Measurements from ENCODE around the gene USP17L13. TPM values are rescaled to one million over a fixed set of nuclear protein-coding genes. Genes with fewer than 3 reads are reported as not detected.
"Not testable (repeated sequence)": the region's sequence is repeated elsewhere in the genome, so short reads cannot be mapped to it uniquely, and the experiment has no call there.

Gene USP17L13
- total and polyA plus RNA-seq, 2 donors (not counting 1 experiment from before 2014, with no cell fraction given) = not detected

DNA sequence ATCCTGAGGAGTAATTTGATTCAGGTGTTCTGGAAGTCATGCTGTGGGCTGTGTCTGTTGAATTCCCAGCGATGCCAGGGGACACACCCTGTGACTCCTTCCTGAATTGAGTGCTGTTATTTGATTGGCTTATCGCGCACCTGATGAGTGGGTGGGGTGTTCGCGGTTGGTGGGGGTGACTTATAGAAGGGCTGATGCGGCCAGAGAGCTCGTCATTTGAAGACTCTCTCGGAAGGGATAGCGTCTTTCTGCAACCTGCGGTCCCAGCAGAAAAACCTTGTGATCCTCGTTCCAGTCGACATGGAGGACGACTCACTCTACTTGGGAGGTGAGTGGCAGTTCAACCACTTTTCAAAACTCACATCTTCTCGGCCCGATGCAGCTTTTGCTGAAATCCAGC is 42.6 kb downstream of the USP17L13 start, which contains the start of gene USP17L22:
USP17L22 (plus strand) TSS at position 301 of the 400 bp plus-strand sequence; CDS start at position 301, 0 bp downstream.
- not testable (repeated sequence) for H3K27me3 ChIP-seq (ENCODE audit: control insufficient read depth, insufficient read depth, low read length); H3K79me2 ChIP-seq (ENCODE audit: control insufficient read depth, insufficient read depth, low read length); H3K4me1 ChIP-seq (ENCODE audit: control insufficient read depth, extremely low read depth, insufficient read depth, low read length); H3K36me3 ChIP-seq (ENCODE audit: control insufficient read depth, insufficient read depth, low read length); H4K20me1 ChIP-seq (ENCODE audit: control insufficient read depth, extremely low read depth, insufficient read depth, low read length); DNase-seq (ENCODE audit: low read depth in 2 of 2); H3K9ac ChIP-seq (ENCODE audit: insufficient read depth, low read length); H3K4me3 ChIP-seq (replicated peaks in 1 of 4; ENCODE audit: control extremely low read depth in 1 of 4, insufficient read depth in 1 of 4, low read depth in 3 of 4, low read length in 4 of 4); H3K9me3 ChIP-seq (ENCODE audit: control insufficient read depth, insufficient read depth, low read depth, low read length); H3K4me2 ChIP-seq (ENCODE audit: extremely low read depth, insufficient read depth, low read length); H3K27ac ChIP-seq (ENCODE audit: insufficient read depth, low read length); H2AFZ ChIP-seq (ENCODE audit: low read length)

DNA sequence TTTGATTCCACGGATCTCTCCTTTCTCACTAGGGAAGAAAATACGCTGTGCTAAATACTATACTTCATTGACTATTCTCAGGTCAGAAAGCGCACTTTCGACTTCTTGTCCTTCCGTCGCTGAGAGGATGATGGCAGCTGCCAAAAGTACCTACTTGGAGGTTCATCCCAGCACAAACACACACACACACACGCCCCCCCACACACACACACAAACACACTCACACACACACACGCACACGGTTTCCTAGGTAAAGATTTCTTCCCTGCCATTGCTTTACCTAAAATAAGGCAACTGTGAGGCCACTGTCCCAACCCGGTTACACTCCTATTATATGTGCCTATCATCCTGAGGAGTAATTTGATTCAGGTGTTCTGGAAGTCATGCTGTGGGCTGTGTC is 47.0 kb downstream of the USP17L13 start:
- not testable (repeated sequence) for H3K4me2 ChIP-seq (ENCODE audit: extremely low read depth, insufficient read depth, low read length); H2AFZ ChIP-seq (ENCODE audit: low read length); DNase-seq (ENCODE audit: low read depth in 2 of 2); H4K20me1 ChIP-seq (ENCODE audit: control insufficient read depth, extremely low read depth, insufficient read depth, low read length); H3K9ac ChIP-seq (ENCODE audit: insufficient read depth, low read length); H3K4me1 ChIP-seq (ENCODE audit: control insufficient read depth, extremely low read depth, insufficient read depth, low read length); H3K27ac ChIP-seq (ENCODE audit: insufficient read depth, low read length); H3K27me3 ChIP-seq (ENCODE audit: control insufficient read depth, insufficient read depth, low read length); H3K4me3 ChIP-seq (replicated peaks in 1 of 4; ENCODE audit: control extremely low read depth in 1 of 4, insufficient read depth in 1 of 4, low read depth in 3 of 4, low read length in 4 of 4); H3K9me3 ChIP-seq (ENCODE audit: control insufficient read depth, insufficient read depth, low read depth, low read length); H3K79me2 ChIP-seq (ENCODE audit: control insufficient read depth, insufficient read depth, low read length); H3K36me3 ChIP-seq (ENCODE audit: control insufficient read depth, insufficient read depth, low read length)

Other genes starting within 250 kb of the USP17L13 start
- not detected in 2 replicates for gene FAM90A26, start 54.5 kb upstream of the USP17L13 start, total RNA-seq
- gene FAM90A26, start 54.5 kb upstream of the USP17L13 start, polyA plus RNA-seq = not detected in 2 replicates
- not detected in 2 replicates for gene USP17L10, start 14.2 kb upstream of the USP17L13 start, total RNA-seq
- gene USP17L10, start 14.2 kb upstream of the USP17L13 start, polyA plus RNA-seq = not detected in 2 replicates
- not detected in 2 replicates for gene USP17L11, start 9.5 kb upstream of the USP17L13 start, total RNA-seq
- not detected in 2 replicates for gene USP17L11, start 9.5 kb upstream of the USP17L13 start, polyA plus RNA-seq
- gene USP17L12, start 4.7 kb upstream of the USP17L13 start, total RNA-seq = not detected in 2 replicates
- gene USP17L12, start 4.7 kb upstream of the USP17L13 start, polyA plus RNA-seq = not detected in 2 replicates
- not detected in 2 replicates for gene USP17L15, start 9.5 kb downstream of the USP17L13 start, total RNA-seq
- gene USP17L15, start 9.5 kb downstream of the USP17L13 start, polyA plus RNA-seq = not detected in 2 replicates
- not detected in 2 replicates for gene USP17L17, start 19.0 kb downstream of the USP17L13 start, total RNA-seq
- not detected in 2 replicates for gene USP17L17, start 19.0 kb downstream of the USP17L13 start, polyA plus RNA-seq
- gene USP17L18, start 23.7 kb downstream of the USP17L13 start, total RNA-seq = not detected in 2 replicates
- not detected in 2 replicates for gene USP17L18, start 23.7 kb downstream of the USP17L13 start, polyA plus RNA-seq
- gene USP17L19, start 28.5 kb downstream of the USP17L13 start, total RNA-seq = not detected in 2 replicates
- not detected in 2 replicates for gene USP17L19, start 28.5 kb downstream of the USP17L13 start, polyA plus RNA-seq
- not detected in 2 replicates for gene USP17L20, start 33.2 kb downstream of the USP17L13 start, total RNA-seq
- not detected in 2 replicates for gene USP17L20, start 33.2 kb downstream of the USP17L13 start, polyA plus RNA-seq
- not detected in 2 replicates for gene USP17L21, start 38.0 kb downstream of the USP17L13 start, total RNA-seq
- gene USP17L21, start 38.0 kb downstream of the USP17L13 start, polyA plus RNA-seq = not detected in 2 replicates
- gene USP17L22, start 42.7 kb downstream of the USP17L13 start, total RNA-seq = not detected in 2 replicates
- gene USP17L22, start 42.7 kb downstream of the USP17L13 start, polyA plus RNA-seq = not detected in 2 replicates
- gene USP17L24, start 100.3 kb downstream of the USP17L13 start, total RNA-seq = not detected in 2 replicates
- gene USP17L24, start 100.3 kb downstream of the USP17L13 start, polyA plus RNA-seq = not detected in 2 replicates
- gene USP17L25, start 105.0 kb downstream of the USP17L13 start, total RNA-seq = not detected in 2 replicates
- gene USP17L25, start 105.0 kb downstream of the USP17L13 start, polyA plus RNA-seq = not detected in 2 replicates
- gene USP17L26, start 109.8 kb downstream of the USP17L13 start, total RNA-seq = not detected in 2 replicates
- not detected in 2 replicates for gene USP17L26, start 109.8 kb downstream of the USP17L13 start, polyA plus RNA-seq
- not detected in 2 replicates for gene USP17L5, start 114.5 kb downstream of the USP17L13 start, total RNA-seq
- not detected in 2 replicates for gene USP17L5, start 114.5 kb downstream of the USP17L13 start, polyA plus RNA-seq
- gene USP17L27, start 119.3 kb downstream of the USP17L13 start, total RNA-seq = not detected in 2 replicates
- not detected in 2 replicates for gene USP17L27, start 119.3 kb downstream of the USP17L13 start, polyA plus RNA-seq
- not detected in 2 replicates for gene USP17L28, start 124.0 kb downstream of the USP17L13 start, total RNA-seq
- gene USP17L28, start 124.0 kb downstream of the USP17L13 start, polyA plus RNA-seq = not detected in 2 replicates
- gene USP17L29, start 128.7 kb downstream of the USP17L13 start, total RNA-seq = not detected in 2 replicates
- gene USP17L29, start 128.7 kb downstream of the USP17L13 start, polyA plus RNA-seq = not detected in 2 replicates
- not detected in 2 replicates for gene USP17L30, start 138.2 kb downstream of the USP17L13 start, total RNA-seq
- gene USP17L30, start 138.2 kb downstream of the USP17L13 start, polyA plus RNA-seq = not detected in 2 replicates
- not detected in 2 replicates for gene DEFB131A, start 219.5 kb downstream of the USP17L13 start, total RNA-seq
- gene DEFB131A, start 219.5 kb downstream of the USP17L13 start, polyA plus RNA-seq = not detected in 2 replicates

Data from fibroblast of lung (primary cell).